ENCODE measurements around the gene RBM10.

DNA sequence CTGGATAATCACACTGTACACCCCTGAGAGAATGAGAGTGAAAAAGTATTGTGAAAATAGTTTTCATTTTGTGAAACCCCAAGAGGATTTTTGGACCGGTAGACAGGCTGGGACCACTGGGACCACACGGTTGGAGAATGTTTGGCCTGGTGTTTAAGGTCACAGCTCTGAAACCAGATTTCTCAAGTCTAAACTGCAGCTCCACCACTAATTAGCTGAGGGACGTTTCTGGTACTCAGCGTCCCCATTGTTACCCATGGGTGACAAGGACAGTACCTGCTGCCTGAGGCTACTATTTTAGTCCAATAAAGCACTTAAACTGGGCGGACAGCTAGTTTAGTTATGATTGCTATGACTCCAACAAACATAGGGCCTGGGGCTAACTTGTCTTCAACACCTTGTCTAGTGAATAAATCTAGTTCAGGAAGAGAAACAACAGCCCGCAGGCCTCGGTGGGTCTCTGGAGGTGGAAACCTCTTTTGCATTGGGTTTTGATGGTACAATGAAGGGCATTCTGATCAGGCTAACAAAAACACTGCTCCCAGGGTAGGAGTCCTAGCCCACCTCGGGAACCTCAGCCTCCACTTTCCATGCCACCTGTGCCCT is 87.3 kb downstream of the RBM10 start:
- no peak for TF ChIP-seq POLR2A (IDR thresholded peaks at IDR 0.05; ENCODE audit: borderline replicate concordance, extremely low read depth, insufficient read depth, insufficient read length)
- TF ChIP-seq, protein P1, sequence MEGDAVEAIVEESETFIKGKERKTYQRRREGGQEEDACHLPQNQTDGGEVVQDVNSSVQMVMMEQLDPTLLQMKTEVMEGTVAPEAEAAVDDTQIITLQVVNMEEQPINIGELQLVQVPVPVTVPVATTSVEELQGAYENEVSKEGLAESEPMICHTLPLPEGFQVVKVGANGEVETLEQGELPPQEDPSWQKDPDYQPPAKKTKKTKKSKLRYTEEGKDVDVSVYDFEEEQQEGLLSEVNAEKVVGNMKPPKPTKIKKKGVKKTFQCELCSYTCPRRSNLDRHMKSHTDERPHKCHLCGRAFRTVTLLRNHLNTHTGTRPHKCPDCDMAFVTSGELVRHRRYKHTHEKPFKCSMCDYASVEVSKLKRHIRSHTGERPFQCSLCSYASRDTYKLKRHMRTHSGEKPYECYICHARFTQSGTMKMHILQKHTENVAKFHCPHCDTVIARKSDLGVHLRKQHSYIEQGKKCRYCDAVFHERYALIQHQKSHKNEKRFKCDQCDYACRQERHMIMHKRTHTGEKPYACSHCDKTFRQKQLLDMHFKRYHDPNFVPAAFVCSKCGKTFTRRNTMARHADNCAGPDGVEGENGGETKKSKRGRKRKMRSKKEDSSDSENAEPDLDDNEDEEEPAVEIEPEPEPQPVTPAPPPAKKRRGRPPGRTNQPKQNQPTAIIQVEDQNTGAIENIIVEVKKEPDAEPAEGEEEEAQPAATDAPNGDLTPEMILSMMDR (IDR thresholded peaks at IDR 0.05 in 2 of 3, conservative IDR thresholded peaks at IDR 0.05 in 1 of 3; ENCODE audit: borderline replicate concordance in 1 of 3, insufficient read depth in 1 of 3, low read depth in 2 of 3, low read length in 2 of 3), result no peak
